HepG2 (cell line): Measurements from ENCODE around the gene CALCA. TPM values are rescaled to one million over a fixed set of nuclear protein-coding genes. Genes with fewer than 3 reads are reported as not detected.

Source experiments
- ATAC-seq: fragments of 200-7000 bp; cut with Tn5 transposase; 3 replicates; pipeline ENCODE4 v1.9.1; 2020; ENCODE audit warnings: mild to moderate bottlenecking, moderate library complexity
- BruUV-seq: library from RNA; stranded (reverse); fragments of 400-500 nt; replicated peaks from 2 replicates; lab custom pipeline; 2021; lab: Mats Ljungman, UMichigan
- CTCF ChIA-PET: fragments of 300-600 bp; formaldehyde crosslinking; extraction: SDS; loops from one replicate; lab custom pipeline; 2021; ENCODE audit warnings: low total read pairs, inconsistent platforms, low intra/inter-chr PET ratio; lab: Yijun Ruan, JAX
- POLR2A ChIA-PET: fragments of 350-600 bp; sonication (Branson Sonifier 250); formaldehyde crosslinking; loops from one replicate; lab custom pipeline; 2020; ENCODE audit warnings: antibody characterized with exemption, inconsistent platforms; lab: Yijun Ruan, JAX
- DNase-seq: peaks from one replicate; pipeline ENCODE4 v3.0.0-alpha.2; 2015; ENCODE audit warnings: low spot score
- FAIRE-seq: peaks from 3 replicates; lab custom pipeline; 2011; peaks lifted over from hg19 to GRCh38; lab: Jason Lieb, UNC
- H2AFZ ChIP-seq: one replicate; pipeline ENCODE4 v1.6.1; 2011; ENCODE audit warnings: low read length, inconsistent platforms
- H3K27ac ChIP-seq: fragments of 300-600 bp; 3 replicates; pipeline ENCODE4 v1.8.0; 2011; ENCODE audit warnings: mixed run types, mild to moderate bottlenecking, mixed read lengths, low read length, inconsistent platforms; ENCODE audit not compliant: insufficient read depth; ENCODE audit errors: extremely low read length
- H3K27me3 ChIP-seq, 2 experiments: fragments of 200-600 bp in 1 of 2; 2 replicates in 1 of 2; 3 replicates in 1 of 2; pipeline versions ENCODE4 v1.6.0 to v1.8.0; 2011; ENCODE audit warnings: low read length in 2 of 2, mild to moderate bottlenecking in 2 of 2, moderate library complexity in 2 of 2, inconsistent platforms in 1 of 2; ENCODE audit not compliant: insufficient read depth in 2 of 2, control insufficient read depth in 1 of 2
- H3K36me3 ChIP-seq, 2 experiments: fragments of 200-600 bp in 1 of 2; replicated peaks in 1 of 2; 2 replicates in 1 of 2; 3 replicates in 1 of 2; pipeline versions ENCODE4 v1.5.1 to v1.8.0; 2011; ENCODE audit warnings: low read length in 2 of 2, inconsistent platforms in 1 of 2; ENCODE audit not compliant: insufficient read depth in 2 of 2, control insufficient read depth in 1 of 2
- H3K4me1 ChIP-seq: 2 replicates; pipeline ENCODE4 v1.5.1; 2012; ENCODE audit warnings: low read length, inconsistent platforms; ENCODE audit not compliant: insufficient read depth
- H3K4me2 ChIP-seq: 2 replicates; pipeline ENCODE4 v1.6.0; 2011; ENCODE audit warnings: low read depth, low read length, inconsistent platforms
- H3K4me3 ChIP-seq, 3 experiments: fragments of 200-600 bp in 1 of 3; sonication (generic), shearing (Covaris generic) in 1 of 3; replicated peaks in 1 of 3; 2 replicates each; pipeline ENCODE4 v1.5.1; 2011 to 2016; ENCODE audit warnings: low read length in 3 of 3, inconsistent platforms in 2 of 3, low read depth in 2 of 3, mild to moderate bottlenecking in 2 of 3, control low read depth in 1 of 3, mixed read lengths in 1 of 3; ENCODE audit not compliant: insufficient read depth in 1 of 3
- H3K79me2 ChIP-seq: one replicate; pipeline ENCODE4 v1.6.1; 2011; ENCODE audit warnings: low read length, inconsistent platforms; ENCODE audit not compliant: insufficient read depth
- H3K9ac ChIP-seq: 2 replicates; pipeline ENCODE4 v1.6.0; 2011; ENCODE audit warnings: mild to moderate bottlenecking, low read depth, low read length, inconsistent platforms; ENCODE audit not compliant: insufficient read depth
- H3K9me3 ChIP-seq: 2 replicates; pipeline ENCODE4 v1.5.1; 2012; ENCODE audit warnings: mild to moderate bottlenecking, low read length
- H4K20me1 ChIP-seq: 2 replicates; pipeline ENCODE4 v1.6.0; 2011; ENCODE audit warnings: inconsistent platforms, mild to moderate bottlenecking, low read length, moderate library complexity; ENCODE audit not compliant: insufficient read depth
- CBX1 ChIP-seq: IDR thresholded peaks from one replicate; pipeline ENCODE4 v1.6.1; 2016; ENCODE audit warnings: antibody characterized with exemption, low read depth
- CREB1 ChIP-seq, 2 experiments: fragments of 450-650 bp in 1 of 2; IDR thresholded peaks; 2 replicates each; pipeline ENCODE4 v1.6.1; 2016 to 2017; ENCODE audit warnings: control low read depth in 1 of 2, mild to moderate bottlenecking in 1 of 2, missing compliant biosample characterization in 1 of 2, missing genetic modification characterization in 1 of 2
- FIP1L1 ChIP-seq: fragments of 200-400 bp; formaldehyde crosslinking; IDR thresholded peaks from 2 replicates; pipeline ENCODE4 v1.6.1; 2018; ENCODE audit warnings: low read depth, mild to moderate bottlenecking, low read length, moderate library complexity, borderline replicate concordance; ENCODE audit not compliant: insufficient read depth
- HNRNPL ChIP-seq: fragments of 200-400 bp; formaldehyde crosslinking; IDR thresholded peaks from 2 replicates; pipeline ENCODE4 v1.6.1; 2017; ENCODE audit warnings: mild to moderate bottlenecking, low read depth, low read length
- KAT8 ChIP-seq: IDR thresholded peaks from 2 replicates; pipeline ENCODE4 v1.6.1; 2016; ENCODE audit warnings: missing genetic modification reagents, missing compliant biosample characterization
- MATR3 ChIP-seq: sonication (generic); formaldehyde crosslinking; IDR thresholded peaks from 2 replicates; pipeline ENCODE4 v1.4.0; 2020; ENCODE audit warnings: missing genetic modification reagents
- NR1H2 ChIP-seq: sonication (generic); formaldehyde crosslinking; IDR thresholded peaks from 2 replicates; pipeline ENCODE4 v1.8.1; 2022; ENCODE audit warnings: low read depth, missing genetic modification reagents, borderline replicate concordance
- PAWR ChIP-seq: sonication (generic); formaldehyde crosslinking; IDR thresholded peaks from 2 replicates; pipeline ENCODE4 v1.4.0; 2020; ENCODE audit warnings: missing genetic modification reagents, mild to moderate bottlenecking, borderline replicate concordance
- PITX1 ChIP-seq: sonication (generic); formaldehyde crosslinking; IDR thresholded peaks from 2 replicates; pipeline ENCODE4 v1.5.1; 2020; ENCODE audit warnings: mild to moderate bottlenecking, missing genetic modification reagents
- REL ChIP-seq: sonication (generic); formaldehyde crosslinking; conservative IDR thresholded peaks from 2 replicates; pipeline ENCODE4 v1.8.0; 2022; ENCODE audit warnings: mild to moderate bottlenecking, missing genetic modification reagents, moderate library complexity
- SP4 ChIP-seq: sonication (generic); formaldehyde crosslinking; IDR thresholded peaks from 2 replicates; pipeline ENCODE4 v1.8.1; 2023; ENCODE audit warnings: mild to moderate bottlenecking, missing genetic modification reagents
- TEAD3 ChIP-seq: optimal IDR thresholded peaks from 2 replicates; pipeline ENCODE3; 2016; ENCODE audit warnings: borderline replicate concordance
- ZNF24 ChIP-seq: fragments of 450-650 bp; IDR thresholded peaks from 2 replicates; pipeline ENCODE4 v1.6.1; 2017; ENCODE audit warnings: antibody characterized with exemption, mild to moderate bottlenecking
- ZNF562 ChIP-seq: sonication (generic); formaldehyde crosslinking; IDR thresholded peaks from 2 replicates; pipeline ENCODE4 v1.8.0; 2022; ENCODE audit warnings: missing genetic modification reagents, borderline replicate concordance
- WGBS: methylation state at CpG from one replicate; pipeline ENCODE4 v1.1.6; 2017; ENCODE audit warnings: low lambda C conversion rate; 5-methylcytosine and 5-hydroxymethylcytosine counted together
- in situ Hi-C: cut with HindIII; loops from 2 replicates; pipeline ENCODE4 v1.10.0; 2017; ENCODE audit warnings: low pct_unique_long_range_greater_than_20kb; ENCODE audit not compliant: extremely low pct_ligation_motif_present
- intact Hi-C: fragments of 100-400 bp; cut with micrococcal nuclease; formaldehyde crosslinking; loops from one replicate; pipeline ENCODE4 v1.10.0; 2022; ENCODE audit not compliant: unreplicated experiment
- polyA plus RNA-seq, 8 experiments: library from polyadenylated mRNA; depleted of rRNA in 3 of 8; stranded (reverse) in 7 of 8; unstranded in 1 of 8; fragments of >200 nt; fragmentation: Illumina TruSeq in 4 of 8; extraction: Trizol in 4 of 8; gene quantifications; 2 replicates each; pipeline versions ENCODE4 v1.2.1 to v1.2.3, GENCODE V29; 2011 to 2016; ENCODE audit warnings: low read depth in 4 of 8, missing spikeins in 1 of 8, mixed read lengths in 1 of 8; ENCODE audit not compliant: insufficient read depth in 1 of 8
- total RNA-seq, 5 experiments: library from RNA; depleted of rRNA; stranded (reverse); fragments of >200 nt; fragmentation: Illumina TruSeq; extraction: Trizol; gene quantifications; 2 replicates each; pipeline ENCODE4 v1.2.3, GENCODE V29; 2016; ENCODE audit warnings: low read depth in 1 of 5
- TF ChIP-seq, protein P1 (sequence below): sonication (generic); formaldehyde crosslinking; IDR thresholded peaks from 2 replicates; pipeline ENCODE4 v1.5.0; 2020; ENCODE audit warnings: missing genetic modification reagents
- TF ChIP-seq, protein P2 (sequence below): sonication (generic); formaldehyde crosslinking; IDR thresholded peaks from 2 replicates; pipeline ENCODE4 v1.4.0; 2020; ENCODE audit warnings: mild to moderate bottlenecking, missing genetic modification reagents

CALCA gene
- total and polyA plus RNA-seq, 2 of the 13 experiments (the other 11 are each of a cell fraction or from before 2014, with no cell fraction given) = not detected

DNA sequence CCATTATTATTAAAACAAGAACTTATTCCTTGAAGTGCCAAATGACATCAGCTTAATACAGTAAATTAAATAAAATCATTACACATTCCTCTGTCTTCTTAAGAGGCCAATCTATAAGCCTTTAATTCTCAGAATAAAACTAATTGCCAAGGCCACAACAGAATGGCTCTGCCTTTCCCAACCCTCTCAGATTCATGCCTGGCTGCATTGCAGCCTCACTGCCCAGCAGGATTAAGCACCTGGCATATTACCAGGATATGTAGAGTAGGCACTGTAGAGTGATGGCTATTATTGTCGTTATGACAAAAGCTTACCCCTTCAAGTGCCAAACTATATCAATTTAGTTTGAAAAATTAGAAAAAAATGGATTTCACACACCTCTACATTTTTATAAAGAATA lies 9.4 kb upstream of the CALCA start:
- POLR2A ChIA-PET = no interaction called here
- no peak for DNase-seq
- FAIRE-seq = no peak
- in situ Hi-C loops = no loop called here
- Histone ChIP-seq H3K9me3 (no peaks in the 10 kb centered on the region), H3K9ac (no peak overlapping the region), H3K4me2 (no peak overlapping the region), H3K27ac (no peak overlapping the region), H3K27me3 (no peaks in the 10 kb centered on the region), H4K20me1 (no peaks in the 10 kb centered on the region), H3K4me3 (no peak overlapping the region), H3K36me3 (no peaks in the 10 kb centered on the region), H2AFZ (no peak overlapping the region), H3K79me2 (no peaks in the 10 kb centered on the region), H3K4me1 (no peaks in the 10 kb centered on the region)
- TF ChIP-seq, protein P1, sequence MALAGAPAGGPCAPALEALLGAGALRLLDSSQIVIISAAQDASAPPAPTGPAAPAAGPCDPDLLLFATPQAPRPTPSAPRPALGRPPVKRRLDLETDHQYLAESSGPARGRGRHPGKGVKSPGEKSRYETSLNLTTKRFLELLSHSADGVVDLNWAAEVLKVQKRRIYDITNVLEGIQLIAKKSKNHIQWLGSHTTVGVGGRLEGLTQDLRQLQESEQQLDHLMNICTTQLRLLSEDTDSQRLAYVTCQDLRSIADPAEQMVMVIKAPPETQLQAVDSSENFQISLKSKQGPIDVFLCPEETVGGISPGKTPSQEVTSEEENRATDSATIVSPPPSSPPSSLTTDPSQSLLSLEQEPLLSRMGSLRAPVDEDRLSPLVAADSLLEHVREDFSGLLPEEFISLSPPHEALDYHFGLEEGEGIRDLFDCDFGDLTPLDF (CRISPR knock-in tag) = no peak
- TF ChIP-seq CREB1 (IDR thresholded peaks at IDR 0.05) = no peak
- TF ChIP-seq CREB1 (CRISPR knock-in tag; IDR thresholded peaks at IDR 0.05) = no peak
- no peak for TF ChIP-seq MATR3 (CRISPR knock-in tag)
- no peak for TF ChIP-seq KAT8
- no peak for TF ChIP-seq TEAD3 (CRISPR knock-in tag)
- TF ChIP-seq SP4 (CRISPR knock-in tag) = no peak
- TF ChIP-seq PAWR = no peak
- TF ChIP-seq, protein P2, sequence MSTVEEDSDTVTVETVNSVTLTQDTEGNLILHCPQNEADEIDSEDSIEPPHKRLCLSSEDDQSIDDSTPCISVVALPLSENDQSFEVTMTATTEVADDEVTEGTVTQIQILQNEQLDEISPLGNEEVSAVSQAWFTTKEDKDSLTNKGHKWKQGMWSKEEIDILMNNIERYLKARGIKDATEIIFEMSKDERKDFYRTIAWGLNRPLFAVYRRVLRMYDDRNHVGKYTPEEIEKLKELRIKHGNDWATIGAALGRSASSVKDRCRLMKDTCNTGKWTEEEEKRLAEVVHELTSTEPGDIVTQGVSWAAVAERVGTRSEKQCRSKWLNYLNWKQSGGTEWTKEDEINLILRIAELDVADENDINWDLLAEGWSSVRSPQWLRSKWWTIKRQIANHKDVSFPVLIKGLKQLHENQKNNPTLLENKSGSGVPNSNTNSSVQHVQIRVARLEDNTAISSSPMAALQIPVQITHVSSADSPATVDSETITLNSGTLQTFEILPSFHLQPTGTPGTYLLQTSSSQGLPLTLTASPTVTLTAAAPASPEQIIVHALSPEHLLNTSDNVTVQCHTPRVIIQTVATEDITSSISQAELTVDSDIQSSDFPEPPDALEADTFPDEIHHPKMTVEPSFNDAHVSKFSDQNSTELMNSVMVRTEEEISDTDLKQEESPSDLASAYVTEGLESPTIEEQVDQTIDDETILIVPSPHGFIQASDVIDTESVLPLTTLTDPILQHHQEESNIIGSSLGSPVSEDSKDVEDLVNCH = no peak
- TF ChIP-seq CBX1 = no peak
- TF ChIP-seq ZNF562 (CRISPR knock-in tag) = no peak
- TF ChIP-seq FIP1L1 = no peak
- no peak for TF ChIP-seq PITX1 (CRISPR knock-in tag)
- no peak for TF ChIP-seq NR1H2 (CRISPR knock-in tag)
- TF ChIP-seq REL (CRISPR knock-in tag) = no peak
- TF ChIP-seq HNRNPL = no peak
- no peak for TF ChIP-seq ZNF24
- no peak for ATAC-seq
- no TSS peak for BruUV-seq
- intact Hi-C loops = no loop called here
- WGBS = 0% methylated on average over 1 of the region's 1 CpG
- CTCF ChIA-PET = no interaction called here
